Gastrocnemius medialis (tissue), 4 donors: ENCODE data around the gene WDR43. TPM values are rescaled to one million over a fixed set of nuclear protein-coding genes. Genes with fewer than 3 reads are reported as not detected.

Experiments
- ATAC-seq, 2 donors: fragments of 150-250 bp; one replicate each; pipeline ENCODE4 v1.9.1; 2016
- DNase-seq, 2 donors: peaks; one replicate each; pipeline ENCODE4 v3.0.0-alpha.2; 2019
- H3K27ac ChIP-seq, 4 donors: fragments of 200-600 bp; sonication (generic); 1 replicate in 1 of 4; 2 replicates in 3 of 4; pipeline ENCODE4 v1.5.1; 2016 to 2018; ENCODE audit warnings: mild to moderate bottlenecking in 2 of 4, moderate library complexity in 1 of 4
- H3K27me3 ChIP-seq, 3 donors: fragments of 200-600 bp; sonication (generic) in 2 of 3; 1 replicate in 1 of 3; 2 replicates in 2 of 3; pipeline versions ENCODE4 v1.5.1 to v1.6.0; 2016 to 2019; ENCODE audit warnings: mild to moderate bottlenecking in 1 of 3, moderate library complexity in 1 of 3
- H3K36me3 ChIP-seq, 2 donors: fragments of 200-600 bp; sonication (generic) in 1 of 2; one replicate each; pipeline ENCODE4 v1.5.1; 2017 to 2018
- H3K4me1 ChIP-seq, 2 donors: fragments of 200-600 bp; sonication (generic) in 1 of 2; one replicate each; pipeline ENCODE4 v1.5.1; 2016 to 2017; ENCODE audit warnings: mild to moderate bottlenecking in 2 of 2
- H3K4me3 ChIP-seq, 4 donors: fragments of 200-600 bp; sonication (generic) in 3 of 4; 1 replicate in 1 of 4; 2 replicates in 3 of 4; pipeline ENCODE4 v1.5.1; 2016 to 2019; ENCODE audit warnings: mild to moderate bottlenecking in 2 of 4
- H3K9me3 ChIP-seq, 3 donors: fragments of 200-600 bp; sonication (generic) in 2 of 3; 1 replicate in 1 of 3; 2 replicates in 2 of 3; pipeline ENCODE4 v1.5.1; 2016 to 2019
- CTCF ChIP-seq, 5 experiments: fragments of 450-650 bp in 3 of 5; fragments of 200-600 bp in 2 of 5; sonication (generic) in 2 of 5; IDR thresholded peaks in 4 of 5; conservative IDR thresholded peaks in 1 of 5; 1 replicate in 4 of 5; 2 replicates in 1 of 5; pipeline ENCODE4 v1.5.1; 2016 to 2019; ENCODE audit warnings: antibody characterized with exemption in 5 of 5, mild to moderate bottlenecking in 3 of 5, moderate library complexity in 3 of 5
- POLR2A ChIP-seq, 2 donors: fragments of 450-650 bp; IDR thresholded peaks; one replicate each; pipeline ENCODE4 v1.6.1; 2017; ENCODE audit warnings: antibody characterized with exemption in 2 of 2, mild to moderate bottlenecking in 2 of 2, moderate library complexity in 2 of 2
- in situ Hi-C, 4 donors: fragments of 200-750 bp; cut with MboI; loops; one replicate each; pipeline versions ENCODE4 v1.15.0 to v1.8.0; 2017; ENCODE audit warnings: low sequenced_read_pairs in 4 of 4
- intact Hi-C: fragments of 100-400 bp; cut with DNase I; formaldehyde crosslinking; loops from one replicate; pipeline ENCODE4 v1.15.1; 2023; ENCODE audit warnings: low total_unique reads
- total RNA-seq, 4 donors: library from RNA; depleted of rRNA; stranded (reverse); fragments of >200 nt; gene quantifications; one replicate each; pipeline versions ENCODE4 v1.1.0 to v1.2.3, GENCODE V29; 2016

Gene WDR43
- total RNA-seq, 4 donors from 2014 or later = 73.5 to 105 (median 81.1) TPM

- in situ Hi-C loops = loop anchor here in 1 of 4 donors (10.0 to 25.0 kb wide), 2 partner anchors 232 to 875 kb away; no protein-coding TSS in a partner anchor
- intact Hi-C loops = no loop called here
- no peaks in the 10 kb centered on the region for H3K36me3 ChIP-seq
Observed at GRCh38 chr2:28962505-28962904, 68.0 kb downstream of the WDR43 start.

GRCh38 chr2:28970464-28971160 lies 76.1 kb downstream of the WDR43 start:
- no peaks in the 10 kb centered on the region for H3K9me3 ChIP-seq
- no peaks in the 10 kb centered on the region for H3K4me1 ChIP-seq
- DNase-seq = no peak
- in situ Hi-C loops = loop anchor here in 1 of 4 donors (25.0 kb wide), 1 partner anchor 867 kb away; no protein-coding TSS in a partner anchor
- no peak for ATAC-seq
- no peaks in the 10 kb centered on the region for H3K36me3 ChIP-seq
- intact Hi-C loops = no loop called here
- H3K27me3 ChIP-seq = no peaks in the 10 kb centered on the region
- TF ChIP-seq POLR2A (IDR thresholded peaks at IDR 0.05) (no peak), CTCF (IDR thresholded peaks at IDR 0.05 in 4 of 5, conservative IDR thresholded peaks at IDR 0.05 in 1 of 5) (no peak)
- no peak overlapping the region for H3K4me3 ChIP-seq
- H3K27ac ChIP-seq = no peak overlapping the region

More at GRCh38 chr2:28962505-28962904, 68.0 kb downstream of the WDR43 start:
- Histone ChIP-seq H3K4me1 (peaks cover 6 to 10% of the 10 kb centered on the region in 2 donors), H3K4me3 (no peak overlapping the region), H3K27ac (no peak overlapping the region), H3K9me3 (no peaks in the 10 kb centered on the region), H3K27me3 (no peaks in the 10 kb centered on the region)
- ATAC-seq (no peak), DNase-seq (no peak)
- no peak for TF ChIP-seq CTCF (IDR thresholded peaks at IDR 0.05 in 4 of 5, conservative IDR thresholded peaks at IDR 0.05 in 1 of 5)
- TF ChIP-seq POLR2A (IDR thresholded peaks at IDR 0.05) = no peak

GRCh38 chr2:28972778-28973335 lies 78.4 kb downstream of the WDR43 start:
- Histone ChIP-seq H3K27ac (no peak overlapping the region), H3K36me3 (no peaks in the 10 kb centered on the region), H3K9me3 (no peaks in the 10 kb centered on the region), H3K4me1 (no peaks in the 10 kb centered on the region), H3K27me3 (no peaks in the 10 kb centered on the region), H3K4me3 (no peak overlapping the region)
- TF ChIP-seq CTCF (IDR thresholded peaks at IDR 0.05 in 4 of 5, conservative IDR thresholded peaks at IDR 0.05 in 1 of 5) (no peak), POLR2A (IDR thresholded peaks at IDR 0.05) (no peak)
- ATAC-seq (no peak), DNase-seq (no peak)
- in situ Hi-C loops (loop anchor here in 1 of 4 donors (25.0 kb wide), 1 partner anchor 864 kb away; no protein-coding TSS in a partner anchor), intact Hi-C loops (no loop called here)

GRCh38 chr2:28974252-28974651 lies 79.8 kb downstream of the WDR43 start:
- Histone ChIP-seq H3K9me3 (no peaks in the 10 kb centered on the region), H3K27me3 (no peaks in the 10 kb centered on the region), H3K4me1 (no peaks in the 10 kb centered on the region), H3K27ac (no peak overlapping the region), H3K36me3 (no peaks in the 10 kb centered on the region), H3K4me3 (no peak overlapping the region)
- no peak for ATAC-seq
- DNase-seq = no peak
- TF ChIP-seq POLR2A (IDR thresholded peaks at IDR 0.05) = no peak
- TF ChIP-seq CTCF (IDR thresholded peaks at IDR 0.05 in 4 of 5, conservative IDR thresholded peaks at IDR 0.05 in 1 of 5) = no peak
- in situ Hi-C loops = loop anchor here in 1 of 4 donors (25.0 kb wide), 1 partner anchor 863 kb away; no protein-coding TSS in a partner anchor
- intact Hi-C loops = no loop called here
